Duodenal mucosa (tissue), 2 donors: ENCODE data around the gene MBNL2.

Experiments
- H3K27ac ChIP-seq: one replicate; pipeline ENCODE4 v1.7.0; 2013; ENCODE audit warnings: low read depth, low read length
- H3K27me3 ChIP-seq, 2 donors: one replicate each; pipeline ENCODE4 v1.7.0; 2013; ENCODE audit warnings: low read length in 2 of 2, control low read depth in 1 of 2; ENCODE audit not compliant: insufficient read depth in 2 of 2, control insufficient read depth in 1 of 2
- H3K36me3 ChIP-seq, 2 donors: one replicate each; pipeline ENCODE4 v1.7.0; 2013; ENCODE audit warnings: low read length in 2 of 2, control low read depth in 1 of 2; ENCODE audit not compliant: insufficient read depth in 2 of 2, control insufficient read depth in 1 of 2
- H3K4me1 ChIP-seq, 2 donors: one replicate each; pipeline ENCODE4 v1.7.0; 2013; ENCODE audit warnings: low read length in 2 of 2, control low read depth in 1 of 2; ENCODE audit not compliant: insufficient read depth in 2 of 2, control insufficient read depth in 1 of 2
- H3K4me3 ChIP-seq, 2 donors: one replicate each; pipeline ENCODE4 v1.7.0; 2013; ENCODE audit warnings: low read length in 2 of 2, low read depth in 1 of 2
- H3K9ac ChIP-seq, 2 donors: one replicate each; pipeline ENCODE4 v1.7.0; 2013; ENCODE audit warnings: low read length in 2 of 2, low read depth in 1 of 2
- H3K9me3 ChIP-seq, 2 donors: one replicate each; pipeline ENCODE4 v1.7.0; 2013; ENCODE audit warnings: low read length in 2 of 2, control low read depth in 1 of 2; ENCODE audit not compliant: control insufficient read depth in 1 of 2

The MBNL2 gene

DNA sequence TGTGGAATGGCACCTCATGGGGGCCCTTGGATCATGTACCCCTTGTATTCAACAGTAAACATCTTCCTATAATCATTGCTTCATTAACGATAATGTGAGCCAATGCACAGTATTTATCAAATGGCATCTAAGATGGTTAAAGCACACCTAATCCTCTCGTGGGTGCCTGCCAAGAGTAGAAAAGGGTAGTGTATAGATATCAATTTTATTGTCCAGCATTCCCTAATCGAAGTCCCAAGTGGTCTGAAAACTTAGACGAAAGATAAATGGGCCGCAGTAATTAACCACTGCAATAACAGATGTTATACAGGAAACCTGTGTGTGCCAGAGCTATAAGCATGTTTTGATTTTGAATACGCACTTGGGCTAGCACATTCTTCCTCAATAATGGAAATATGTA is 667 bp upstream of the MBNL2 start:
- H3K36me3 ChIP-seq: no peaks in the 10 kb centered on the region
- H3K9ac ChIP-seq: peak overlapping the region; percentile 73 to 92
- H3K9me3 ChIP-seq: no peaks in the 10 kb centered on the region
- H3K27me3 ChIP-seq: no peaks in the 10 kb centered on the region
- H3K27ac ChIP-seq: no peak overlapping the region
- H3K4me3 ChIP-seq: peak overlapping the region; percentile 80 to 92
- peaks cover 25 to 30% of the 10 kb centered on the region in 2 donors for H3K4me1 ChIP-seq

DNA sequence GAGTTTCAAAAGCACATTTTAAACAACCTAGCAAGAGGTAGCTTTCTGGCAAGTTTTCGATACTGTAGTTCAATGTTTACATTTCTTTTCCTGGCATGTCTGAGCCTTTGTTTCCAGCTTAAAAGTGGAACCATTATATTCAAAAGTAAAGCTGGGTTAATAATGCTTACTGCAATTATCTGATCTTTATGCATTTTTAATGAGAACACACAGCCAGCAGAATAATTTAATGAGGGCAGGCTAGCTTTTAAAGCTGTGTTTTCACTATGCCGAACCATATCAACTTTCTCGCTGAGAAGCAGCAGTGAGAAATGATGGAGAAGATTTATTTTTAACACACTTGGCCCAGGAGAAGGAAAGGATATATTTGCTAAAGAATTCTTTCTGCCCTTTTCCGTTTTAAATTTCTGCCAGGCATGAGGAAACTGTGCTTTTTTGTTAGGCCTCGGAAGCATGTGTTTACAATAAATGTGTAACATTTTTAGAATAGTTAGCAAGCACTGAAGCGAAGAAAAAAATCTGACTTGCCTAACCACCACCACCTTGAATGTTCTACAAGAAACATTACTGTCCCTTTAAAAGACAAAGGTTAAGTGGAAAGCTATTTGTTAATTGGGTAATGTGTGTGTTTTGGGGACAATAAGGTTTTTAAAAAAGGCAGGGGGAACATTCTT is 1.0 kb downstream of the MBNL2 start:
- H3K9ac ChIP-seq: peak overlapping the region; percentile 81 to 92
- H3K27ac ChIP-seq: peak overlapping the region; percentile 83
- H3K4me3 ChIP-seq: peak overlapping the region; percentile 80 to 92
- H3K4me1 ChIP-seq: peaks cover 42 to 46% of the 10 kb centered on the region in 2 donors
- no peaks in the 10 kb centered on the region for H3K27me3 ChIP-seq
- no peaks in the 10 kb centered on the region for H3K36me3 ChIP-seq
- H3K9me3 ChIP-seq: no peaks in the 10 kb centered on the region

DNA sequence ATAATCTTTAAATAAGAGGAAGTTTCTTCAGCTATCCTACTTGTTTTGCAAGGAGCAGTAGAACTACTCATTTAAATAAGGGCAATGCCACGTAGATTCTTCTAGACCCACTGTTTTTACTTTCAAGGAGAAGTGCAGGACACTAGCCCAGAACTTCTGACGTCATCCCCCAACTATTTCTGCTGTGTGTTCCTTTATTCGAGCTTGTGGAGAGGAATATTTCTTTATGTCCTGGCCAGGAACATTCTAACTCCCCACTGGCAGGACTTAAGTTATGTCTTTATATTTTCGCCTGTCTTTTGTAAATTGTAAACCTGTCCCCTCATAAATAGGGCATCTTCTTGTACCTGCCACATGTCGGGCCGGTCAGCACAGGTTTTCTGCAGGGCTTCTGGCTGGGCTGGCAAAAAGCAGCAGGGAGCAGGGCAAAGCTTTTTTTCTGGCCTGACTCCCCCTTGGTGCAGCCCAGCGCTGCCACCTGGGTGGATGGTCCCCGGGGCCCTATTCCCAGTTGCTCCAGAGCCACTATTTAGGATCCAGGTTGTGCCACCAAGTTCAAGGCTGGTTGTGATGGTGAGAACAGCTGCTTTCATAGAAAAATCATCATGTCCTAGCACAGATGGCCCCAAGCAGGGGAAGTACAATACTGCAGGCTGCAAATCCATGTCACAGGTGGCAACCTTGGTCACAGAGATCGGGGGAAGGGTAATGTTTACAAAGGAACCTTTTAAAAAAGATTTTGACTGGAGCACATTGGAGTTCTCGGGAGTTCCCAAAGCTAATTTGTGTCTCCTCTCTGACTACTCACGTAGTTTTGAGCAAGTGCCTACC is 1.8 kb downstream of the MBNL2 start:
- Histone ChIP-seq H3K4me1 (peaks cover 42 to 46% of the 10 kb centered on the region in 2 donors), H3K9me3 (no peaks in the 10 kb centered on the region), H3K9ac (peak overlapping the region; percentile 81 to 92)

DNA sequence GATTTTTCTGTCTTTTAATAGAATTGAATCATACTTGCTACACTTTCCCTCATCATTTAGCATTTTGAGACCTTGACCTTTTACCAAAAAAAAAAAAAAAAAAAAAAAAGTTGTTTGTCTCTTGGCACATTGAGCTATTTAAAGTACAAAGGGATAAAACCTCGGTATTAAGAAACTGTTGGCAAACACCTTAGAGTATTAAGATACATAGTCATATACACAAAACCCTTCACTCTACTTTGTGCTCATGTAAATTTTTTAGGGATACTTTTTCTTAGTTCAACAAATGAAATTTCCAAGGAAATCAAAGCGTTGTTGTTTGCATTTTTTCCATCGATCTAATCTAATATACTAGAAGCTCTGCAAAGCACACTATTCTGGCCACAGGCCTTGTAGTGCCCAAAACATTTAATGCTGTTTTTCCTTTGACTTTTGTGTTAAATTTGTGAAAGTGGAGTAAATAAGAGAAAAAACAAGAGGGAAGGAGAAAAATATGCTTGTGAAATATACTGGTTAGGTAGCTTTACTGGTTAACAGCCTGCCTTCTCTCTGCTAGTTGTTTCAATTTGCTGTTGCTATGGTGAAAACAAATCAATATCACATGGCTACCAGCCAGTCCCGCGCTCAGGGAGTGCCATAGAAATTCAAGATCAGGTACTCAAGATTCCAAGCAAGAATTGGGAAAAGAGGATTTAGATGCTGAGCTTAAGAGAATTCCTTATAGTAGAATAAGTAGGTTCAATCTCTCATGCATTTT is 2.6 kb downstream of the MBNL2 start:
- Histone ChIP-seq H3K9me3 (no peaks in the 10 kb centered on the region), H3K4me1 (peaks cover 42 to 50% of the 10 kb centered on the region in 2 donors), H3K9ac (peak overlapping the region; percentile 81 to 92), H3K4me3 (peak overlapping the region; percentile 80 to 92), H3K27me3 (no peaks in the 10 kb centered on the region), H3K36me3 (no peaks in the 10 kb centered on the region), H3K27ac (peak overlapping the region; percentile 83)

More for the DNA sequence above, 1.8 kb downstream of the MBNL2 start:
- no peaks in the 10 kb centered on the region for H3K27me3 ChIP-seq
- H3K4me3 ChIP-seq: peak overlapping the region; percentile 80 to 92
- H3K27ac ChIP-seq: peak overlapping the region; percentile 83
- no peaks in the 10 kb centered on the region for H3K36me3 ChIP-seq

DNA sequence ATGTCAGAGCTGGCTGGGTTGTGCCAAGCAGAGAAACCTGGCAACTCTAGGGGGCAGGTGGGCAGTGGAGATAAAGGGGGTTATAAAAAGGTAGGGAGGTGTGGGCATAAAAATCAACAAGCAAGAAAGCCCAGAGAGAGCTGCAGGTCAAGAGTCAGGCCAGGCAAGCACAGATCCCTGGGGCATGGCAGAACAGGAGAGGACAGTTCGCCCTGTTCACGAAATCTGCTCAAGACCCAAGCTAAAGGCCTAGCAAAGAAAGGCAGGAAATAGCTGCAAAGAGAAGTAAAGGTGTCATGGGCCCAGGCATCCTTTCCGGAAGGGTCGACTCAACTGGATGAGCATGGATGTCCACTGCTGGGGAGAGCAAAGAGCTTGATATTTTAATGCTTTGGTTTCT is 3.4 kb downstream of the MBNL2 start:
- peak overlapping the region; percentile 18 to 92 for H3K9ac ChIP-seq

DNA sequence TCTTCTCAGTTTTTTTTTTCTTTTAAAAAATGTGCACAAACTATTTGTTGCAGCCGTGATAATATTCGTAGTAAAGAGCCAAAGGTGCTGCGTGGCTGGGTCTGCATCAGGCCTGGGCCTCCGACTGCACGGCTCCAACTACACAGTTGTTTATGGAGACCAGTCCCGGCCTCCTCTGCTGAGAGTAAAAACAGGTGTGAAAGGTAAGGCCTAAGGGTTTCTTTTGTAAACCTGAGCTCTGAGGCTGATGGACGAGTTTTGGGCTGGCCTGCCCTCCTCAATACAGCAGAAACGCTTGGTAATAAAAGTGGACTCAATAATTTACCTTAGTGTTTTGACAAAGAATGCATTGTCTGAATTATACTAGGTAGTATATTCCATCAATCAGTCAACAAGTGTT is 3.9 kb downstream of the MBNL2 start:
- Histone ChIP-seq H3K4me1 (peaks cover 42 to 50% of the 10 kb centered on the region in 2 donors), H3K27me3 (no peaks in the 10 kb centered on the region), H3K9ac (peak overlapping the region in 1 of 2 donors; percentile 92), H3K4me3 (peak overlapping the region in 1 of 2 donors; percentile 92), H3K36me3 (no peaks in the 10 kb centered on the region), H3K9me3 (no peaks in the 10 kb centered on the region), H3K27ac (no peak overlapping the region)

More for the DNA sequence above, 3.4 kb downstream of the MBNL2 start:
- H3K36me3 ChIP-seq: no peaks in the 10 kb centered on the region
- no peaks in the 10 kb centered on the region for H3K27me3 ChIP-seq
- H3K27ac ChIP-seq: peak overlapping the region; percentile 58
- H3K4me1 ChIP-seq: peaks cover 42 to 50% of the 10 kb centered on the region in 2 donors
- no peaks in the 10 kb centered on the region for H3K9me3 ChIP-seq
- peak overlapping the region; percentile 80 to 92 for H3K4me3 ChIP-seq

DNA sequence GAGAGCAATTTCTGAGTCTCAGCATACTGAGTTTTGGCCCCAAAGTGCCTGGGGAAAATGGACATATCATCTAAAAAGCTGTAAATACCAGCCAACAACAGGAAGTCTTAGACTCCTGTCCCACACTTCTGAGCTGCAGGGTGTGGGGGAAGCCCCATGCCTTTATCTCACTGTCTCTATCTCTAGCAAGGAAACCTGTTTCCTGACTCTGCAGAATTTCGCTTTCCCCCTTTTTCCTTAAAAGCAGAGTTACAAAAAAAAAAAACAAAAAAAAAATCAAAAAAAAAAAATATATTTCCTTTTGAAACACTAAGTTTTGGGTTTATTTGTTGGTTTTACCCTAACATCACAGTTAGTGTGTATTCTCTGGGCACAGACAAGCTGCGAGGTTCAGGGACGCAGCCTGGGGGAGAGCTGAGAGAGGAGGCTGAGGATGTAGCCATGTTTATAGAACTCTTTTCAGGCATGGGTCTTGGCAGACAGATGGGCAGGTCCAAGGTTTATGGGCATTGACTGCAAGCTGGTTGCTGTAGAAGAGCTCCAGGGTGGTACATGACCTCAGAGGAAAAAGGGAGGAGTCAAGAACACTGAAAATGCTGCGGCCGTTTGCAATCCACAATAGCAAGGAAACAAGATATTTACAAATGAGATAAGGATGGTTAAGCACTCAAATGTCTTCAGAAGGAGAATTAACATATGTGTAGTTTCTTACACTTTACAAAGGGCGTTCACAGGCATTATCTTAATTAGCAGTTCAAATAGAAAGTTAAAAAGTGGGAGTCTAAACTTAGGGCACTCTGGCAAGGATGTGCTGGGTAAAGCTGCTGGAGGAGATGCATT is 4.9 kb downstream of the MBNL2 start:
- peak overlapping the region in 1 of 2 donors; percentile 23 for H3K9ac ChIP-seq
- H3K4me1 ChIP-seq: peaks cover 35 to 43% of the 10 kb centered on the region in 2 donors
- H3K9me3 ChIP-seq: no peaks in the 10 kb centered on the region
- H3K4me3 ChIP-seq: peak overlapping the region; percentile 42 to 47
- peaks cover 0 to 10% of the 10 kb centered on the region in 2 donors for H3K36me3 ChIP-seq
- no peak overlapping the region for H3K27ac ChIP-seq
- no peaks in the 10 kb centered on the region for H3K27me3 ChIP-seq

DNA sequence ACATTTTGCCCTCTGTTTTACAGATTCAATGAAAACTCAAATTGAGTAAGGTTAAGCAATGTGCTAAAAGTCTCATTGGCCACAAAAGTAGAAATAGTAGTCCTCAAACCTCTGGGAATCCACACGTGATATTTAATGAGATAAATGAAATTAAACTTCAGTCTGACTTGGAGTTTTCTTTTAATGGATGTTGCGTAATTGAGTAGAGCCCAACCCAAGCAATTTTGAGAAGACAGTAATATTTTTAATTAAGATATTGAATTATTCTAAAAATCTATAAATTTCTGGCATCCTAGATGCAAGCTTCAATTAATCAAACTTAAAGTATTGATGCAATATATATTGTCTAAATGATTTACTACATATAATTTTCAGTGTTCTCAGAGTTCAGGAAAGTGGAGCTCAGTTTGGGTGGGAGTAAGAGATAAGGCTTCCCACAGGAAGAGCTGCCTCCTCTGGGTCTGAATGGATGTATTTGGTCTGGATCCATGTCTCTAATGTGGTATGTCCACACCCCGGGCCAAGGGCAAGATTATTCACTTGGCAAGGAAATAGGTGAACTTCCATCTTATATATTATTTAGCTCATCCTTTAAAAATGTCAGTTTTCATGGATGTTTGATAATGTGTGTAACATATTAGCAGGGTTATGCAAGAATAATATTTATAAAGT is 6.9 kb downstream of the MBNL2 start:
- no peaks in the 10 kb centered on the region for H3K9me3 ChIP-seq
- no peak overlapping the region for H3K9ac ChIP-seq
- H3K27me3 ChIP-seq: no peaks in the 10 kb centered on the region
- H3K36me3 ChIP-seq: peaks cover 0 to 10% of the 10 kb centered on the region in 2 donors
- H3K27ac ChIP-seq: no peak overlapping the region
- H3K4me3 ChIP-seq: no peak overlapping the region
- peaks cover 43 to 49% of the 10 kb centered on the region in 2 donors for H3K4me1 ChIP-seq

DNA sequence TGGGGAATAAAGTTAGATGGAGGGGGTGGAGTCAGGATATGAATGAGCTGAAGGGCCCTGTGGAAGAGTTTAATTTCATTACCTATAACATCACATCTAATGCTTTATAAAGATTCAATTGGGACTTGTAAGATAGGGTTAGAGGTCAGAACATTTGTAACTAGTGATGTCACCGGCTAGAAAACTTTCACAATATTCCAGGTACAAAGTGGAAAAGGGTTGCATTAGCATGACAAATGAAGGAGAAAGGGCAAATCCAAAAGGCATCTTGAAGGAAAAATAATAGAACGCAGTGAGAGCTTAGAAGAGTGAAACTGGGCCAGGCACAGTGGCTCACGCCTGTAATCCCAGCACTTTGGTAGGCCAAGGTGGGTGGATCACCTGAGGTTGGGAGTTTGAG is 7.6 kb downstream of the MBNL2 start:
- Histone ChIP-seq H3K27me3 (no peaks in the 10 kb centered on the region), H3K9ac (no peak overlapping the region), H3K36me3 (peaks cover 0 to 10% of the 10 kb centered on the region in 2 donors), H3K4me3 (no peak overlapping the region), H3K27ac (no peak overlapping the region), H3K4me1 (peaks cover 45 to 50% of the 10 kb centered on the region in 2 donors), H3K9me3 (no peaks in the 10 kb centered on the region)
